Measurements from ENCODE around the gene RAP1A. TPM values are rescaled to one million over a fixed set of nuclear protein-coding genes. Genes with fewer than 3 reads are reported as not detected.

RAP1A gene
- total RNA-seq, 2 donors from 2014 or later = 83.9 to 146 TPM

GRCh38 chr1:111719674-111720132 is 100.1 kb downstream of the RAP1A start:
- H3K4me3 ChIP-seq = no peak overlapping the region
- no peak for TF ChIP-seq CTCF (IDR thresholded peaks at IDR 0.05)
- H3K9ac ChIP-seq (ENCODE audit: low read depth in 2 of 2, low read length in 2 of 2) = no peak overlapping the region
- intact Hi-C loops (cut with DNase I) = loop anchor here (5.0 kb wide), 1 partner anchor 33 kb away; no protein-coding TSS in a partner anchor
- no peak overlapping the region for H3K27ac ChIP-seq
- no peaks in the 10 kb centered on the region for H3K36me3 ChIP-seq
- no peaks in the 10 kb centered on the region for H3K9me3 ChIP-seq
- H3K4me1 ChIP-seq = no peaks in the 10 kb centered on the region
- no peak for DNase-seq
- H3K27me3 ChIP-seq = no peaks in the 10 kb centered on the region

- Histone ChIP-seq H3K9me3 (no peaks in the 10 kb centered on the region), H3K27me3 (no peaks in the 10 kb centered on the region), H3K9ac (ENCODE audit: low read depth in 2 of 2, low read length in 2 of 2) (no peak overlapping the region), H3K36me3 (no peaks in the 10 kb centered on the region), H3K27ac (no peak overlapping the region), H3K4me3 (no peak overlapping the region), H3K4me1 (no peaks in the 10 kb centered on the region)
- no peak for DNase-seq
- no peak for TF ChIP-seq CTCF (IDR thresholded peaks at IDR 0.05)
- intact Hi-C loops (cut with DNase I) = no loop called here
Measured at GRCh38 chr1:111720274-111720976, 100.8 kb downstream of the RAP1A start.

DNA sequence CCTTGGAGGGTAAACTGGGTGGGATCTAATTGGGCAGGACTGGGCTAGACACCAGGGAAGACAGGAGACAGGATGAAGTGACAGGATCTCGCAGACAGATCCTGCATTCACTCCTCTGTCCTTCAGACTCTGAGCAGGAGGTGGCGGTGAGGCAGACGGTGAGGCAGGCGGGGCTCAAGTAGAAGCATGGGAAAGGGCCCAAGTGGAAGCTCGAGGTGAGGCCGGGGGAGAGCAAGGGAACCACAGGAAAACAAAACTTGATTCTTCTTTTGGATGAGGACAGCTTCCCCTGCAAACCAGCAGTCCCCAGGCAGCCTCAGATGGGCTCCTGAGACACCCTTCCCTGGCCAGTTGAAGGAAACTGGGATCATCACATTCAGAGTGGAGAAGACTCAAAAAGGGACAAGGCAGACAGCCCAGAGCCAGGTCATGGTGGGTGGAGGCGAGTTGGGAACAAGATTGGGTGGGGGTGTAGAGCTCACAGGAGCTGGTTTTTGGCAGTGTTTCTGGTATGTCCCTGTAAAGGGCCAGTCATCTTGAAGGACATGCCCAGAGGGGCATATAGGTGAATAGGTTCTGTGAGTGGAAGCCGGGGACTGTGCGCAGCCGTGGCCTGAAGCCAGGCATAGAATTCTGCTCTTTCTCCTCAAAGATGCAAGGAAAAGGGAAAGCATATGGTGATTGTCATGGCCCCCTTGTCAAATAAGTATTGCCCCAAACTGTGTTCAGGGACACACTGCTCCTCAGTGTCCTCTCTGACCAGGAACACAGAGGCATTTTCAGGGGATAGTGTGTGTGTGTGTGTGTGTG is 101.6 kb downstream of the RAP1A start:
- Histone ChIP-seq H3K9ac (ENCODE audit: low read depth in 2 of 2, low read length in 2 of 2) (no peak overlapping the region), H3K27me3 (no peaks in the 10 kb centered on the region), H3K4me3 (no peak overlapping the region), H3K4me1 (no peaks in the 10 kb centered on the region), H3K27ac (no peak overlapping the region), H3K36me3 (no peaks in the 10 kb centered on the region), H3K9me3 (no peaks in the 10 kb centered on the region)
- intact Hi-C loops (cut with DNase I) = no loop called here
- TF ChIP-seq CTCF (IDR thresholded peaks at IDR 0.05) = no peak
- no peak for DNase-seq

GRCh38 chr1:111723091-111723806 is 103.7 kb downstream of the RAP1A start:
- no peak for DNase-seq
- no peaks in the 10 kb centered on the region for H3K27me3 ChIP-seq
- H3K4me1 ChIP-seq = no peaks in the 10 kb centered on the region
- no peak overlapping the region for H3K4me3 ChIP-seq
- TF ChIP-seq CTCF (IDR thresholded peaks at IDR 0.05) = no peak
- H3K9ac ChIP-seq (ENCODE audit: low read depth in 2 of 2, low read length in 2 of 2) = no peak overlapping the region
- no peaks in the 10 kb centered on the region for H3K9me3 ChIP-seq
- intact Hi-C loops (cut with DNase I) = no loop called here
- no peaks in the 10 kb centered on the region for H3K36me3 ChIP-seq
- H3K27ac ChIP-seq = no peak overlapping the region

DNA sequence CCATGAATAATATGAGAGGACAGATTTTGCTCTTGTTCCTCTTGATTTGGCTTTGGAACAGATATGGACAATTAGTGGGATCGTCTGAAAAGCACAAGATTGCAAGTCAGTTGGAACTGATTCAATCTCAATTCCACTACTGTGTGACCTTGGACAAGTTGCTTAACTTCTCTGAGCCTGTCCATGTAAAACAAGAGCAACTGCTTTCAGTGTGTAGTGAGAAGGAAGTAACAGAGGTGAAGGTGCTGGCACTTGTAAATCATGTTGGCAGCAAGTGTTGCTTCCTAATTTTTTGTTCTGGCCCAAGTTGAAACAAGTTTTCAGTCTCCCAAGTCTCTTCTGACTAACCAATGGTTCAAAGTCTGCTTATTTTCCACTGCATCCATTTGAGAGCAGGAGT is 104.3 kb downstream of the RAP1A start:
- intact Hi-C loops (cut with DNase I) = no loop called here

More for the DNA sequence above, 104.3 kb downstream of the RAP1A start:
- Histone ChIP-seq H3K36me3 (no peaks in the 10 kb centered on the region), H3K27ac (no peak overlapping the region), H3K4me1 (no peaks in the 10 kb centered on the region), H3K9me3 (no peaks in the 10 kb centered on the region), H3K9ac (ENCODE audit: low read depth in 2 of 2, low read length in 2 of 2) (no peak overlapping the region), H3K27me3 (no peaks in the 10 kb centered on the region), H3K4me3 (no peak overlapping the region)
- DNase-seq = no peak
- TF ChIP-seq CTCF (IDR thresholded peaks at IDR 0.05) = no peak
